GM23338 (cell line): ENCODE measurements around the gene SEMA3C. TPM values are rescaled to one million over a fixed set of nuclear protein-coding genes. Genes with fewer than 3 reads are reported as not detected.

Experiments used
- ATAC-seq: fragments of 200-7000 bp; cut with Tn5 transposase; 3 replicates; pipeline ENCODE4 v1.9.1; 2020
- DNase-seq: peaks from one replicate; pipeline ENCODE4 v3.0.0-alpha.2; 2015; ENCODE audit warnings: low spot score
- H2AFZ ChIP-seq: fragments of 200-600 bp; sonication (generic); 2 replicates; pipeline ENCODE4 v1.8.0; 2016; ENCODE audit warnings: antibody characterized with exemption, mild to moderate bottlenecking, moderate library complexity
- H3F3A ChIP-seq: fragments of 200-600 bp; sonication (generic); replicated peaks from 2 replicates; pipeline ENCODE4 v1.8.0; 2017; ENCODE audit warnings: antibody characterized with exemption, mixed run types, low read depth
- H3K27ac ChIP-seq: fragments of 200-600 bp; sonication (generic); 2 replicates; pipeline ENCODE4 v1.6.1; 2016; ENCODE audit warnings: low read depth
- H3K27me3 ChIP-seq: fragments of 200-600 bp; sonication (generic); 2 replicates; pipeline ENCODE4 v1.8.0; 2016; ENCODE audit warnings: mild to moderate bottlenecking, mixed run types, moderate library complexity; ENCODE audit not compliant: insufficient read depth
- H3K36me3 ChIP-seq: fragments of 200-600 bp; sonication (generic); 2 replicates; pipeline ENCODE4 v1.8.0; 2016; ENCODE audit warnings: mild to moderate bottlenecking; ENCODE audit not compliant: insufficient read depth
- H3K4me1 ChIP-seq: fragments of 200-600 bp; sonication (generic); 2 replicates; pipeline ENCODE4 v1.8.0; 2016; ENCODE audit warnings: mild to moderate bottlenecking, moderate library complexity; ENCODE audit not compliant: insufficient read depth
- H3K4me2 ChIP-seq: fragments of 200-600 bp; sonication (generic); 2 replicates; pipeline ENCODE4 v1.7.1; 2017; ENCODE audit warnings: mixed run types
- H3K4me3 ChIP-seq: fragments of 200-600 bp; sonication (generic); 2 replicates; pipeline ENCODE4 v1.6.1; 2016; ENCODE audit warnings: mixed run types
- H3K79me2 ChIP-seq: fragments of 200-600 bp; sonication (generic); replicated peaks from 2 replicates; pipeline ENCODE4 v1.8.0; 2017; ENCODE audit warnings: mild to moderate bottlenecking; ENCODE audit not compliant: insufficient read depth
- H3K9me2 ChIP-seq: fragments of 200-600 bp; sonication (generic); 2 replicates; pipeline ENCODE4 v1.8.0; 2017; ENCODE audit not compliant: insufficient read depth
- H4K20me1 ChIP-seq: fragments of 200-600 bp; sonication (generic); replicated peaks from 2 replicates; pipeline ENCODE4 v1.8.0; 2017; ENCODE audit warnings: mild to moderate bottlenecking; ENCODE audit not compliant: insufficient read depth
- H3K27ac Mint-ChIP-seq: 2 replicates; pipeline ENCODE4 v1.8.0; 2020; ENCODE audit warnings: inconsistent platforms, mild to moderate bottlenecking, moderate library complexity, mixed read lengths
- H3K27me3 Mint-ChIP-seq: 3 replicates; pipeline ENCODE4 v1.8.0; 2022; ENCODE audit warnings: low read depth, mild to moderate bottlenecking, moderate library complexity, mixed read lengths, inconsistent platforms; ENCODE audit not compliant: insufficient read depth, poor library complexity
- H3K36me3 Mint-ChIP-seq: 3 replicates; pipeline ENCODE4 v1.8.0; 2021; ENCODE audit warnings: low read depth, mild to moderate bottlenecking, inconsistent platforms, moderate library complexity, mixed read lengths
- H3K4me1 Mint-ChIP-seq: 3 replicates; pipeline ENCODE4 v1.8.0; 2020; ENCODE audit warnings: mild to moderate bottlenecking, inconsistent platforms, mixed read lengths
- H3K4me3 Mint-ChIP-seq: 3 replicates; pipeline ENCODE4 v1.8.0; 2021; ENCODE audit warnings: moderate library complexity, mild to moderate bottlenecking, inconsistent platforms, mixed read lengths
- H3K9me3 Mint-ChIP-seq: 3 replicates; pipeline ENCODE4 v1.8.0; 2020; ENCODE audit warnings: moderate library complexity, mild to moderate bottlenecking, inconsistent platforms, mixed read lengths
- CTCF ChIP-seq, 2 experiments: fragments of 200-600 bp in 1 of 2; sonication (generic) in 1 of 2; conservative IDR thresholded peaks; 2 replicates each; pipeline versions ENCODE4 v1.5.1 to v1.6.1; 2016 to 2017; ENCODE audit warnings: antibody characterized with exemption in 2 of 2, low read depth in 2 of 2, mild to moderate bottlenecking in 2 of 2, moderate library complexity in 1 of 2
- ETS1 ChIP-seq: IDR thresholded peaks from 2 replicates; pipeline ENCODE4 v1.6.1; 2016; ENCODE audit warnings: antibody characterized with exemption
- EZH2 ChIP-seq: fragments of 200-600 bp; sonication (generic); IDR thresholded peaks from one replicate; pipeline ENCODE4 v1.8.0; 2017; ENCODE audit warnings: antibody characterized with exemption, mild to moderate bottlenecking, low read depth; ENCODE audit not compliant: unreplicated experiment
- EZH2phosphoT487 ChIP-seq: fragments of 200-600 bp; sonication (generic); IDR thresholded peaks from one replicate; pipeline ENCODE4 v1.8.1; 2018; ENCODE audit warnings: antibody characterized with exemption; ENCODE audit not compliant: unreplicated experiment
- JUNB ChIP-seq: IDR thresholded peaks from one replicate; pipeline ENCODE4 v1.6.1; 2016; ENCODE audit warnings: antibody characterized with exemption; ENCODE audit not compliant: unreplicated experiment
- NANOG ChIP-seq: IDR thresholded peaks from 2 replicates; pipeline ENCODE4 v1.6.1; 2016; ENCODE audit warnings: antibody characterized with exemption, borderline replicate concordance
- POLR2AphosphoS5 ChIP-seq: IDR thresholded peaks from 2 replicates; pipeline ENCODE4 v1.6.1; 2016; ENCODE audit warnings: antibody characterized with exemption, low read depth
- REST ChIP-seq: IDR thresholded peaks from one replicate; pipeline ENCODE4 v1.6.1; 2018; ENCODE audit warnings: antibody characterized with exemption; ENCODE audit not compliant: unreplicated experiment
- STAT1 ChIP-seq: IDR thresholded peaks from one replicate; pipeline ENCODE4 v1.6.1; 2016; ENCODE audit warnings: antibody characterized with exemption; ENCODE audit not compliant: unreplicated experiment
- ZNF462 ChIP-seq: fragments of 250-450 bp; sonication (Bioruptor Pico); IDR thresholded peaks from 2 replicates; pipeline ENCODE4 v1.5.0; 2020; ENCODE audit warnings: mild to moderate bottlenecking, moderate library complexity
- polyA plus RNA-seq: library from polyadenylated mRNA; unstranded; fragments of >200 nt; fragmentation: Nextera tagmentation; extraction: Ambion mirVana; gene quantifications from 2 replicates; pipeline ENCODE4 v1.2.1, GENCODE V29; 2016
- total RNA-seq: library from RNA; depleted of rRNA; stranded (reverse); fragments of >200 nt; shearing (Covaris generic); gene quantifications from 2 replicates; pipeline ENCODE4 v1.2.3, GENCODE V29; 2014

Gene SEMA3C
- total and polyA plus RNA-seq, 2 experiments from 2014 or later: 1.0 to 3.5 TPM

GRCh38 chr7:80840681-80841080 lies 78.2 kb downstream of the SEMA3C start (continued):
- TF ChIP-seq ZNF462 (CRISPR knock-in tag): no peak

GRCh38 chr7:80839855-80840254 lies 79.0 kb downstream of the SEMA3C start:
- H3K4me1 Mint-ChIP-seq: peaks cover 24% of the 10 kb centered on the region
- no peaks in the 10 kb centered on the region for H3K36me3 Mint-ChIP-seq
- H3K4me3 ChIP-seq: no peak overlapping the region
- no peaks in the 10 kb centered on the region for H3K79me2 ChIP-seq
- H3K9me2 ChIP-seq: no peaks in the 10 kb centered on the region
- H3F3A ChIP-seq: no peaks in the 10 kb centered on the region
- H3K4me2 ChIP-seq: no peak overlapping the region
- no peaks in the 10 kb centered on the region for H4K20me1 ChIP-seq
- no peaks in the 10 kb centered on the region for H3K27me3 Mint-ChIP-seq
- no peaks in the 10 kb centered on the region for H3K9me3 Mint-ChIP-seq
- no peaks in the 10 kb centered on the region for H3K27me3 ChIP-seq
- no peak for ATAC-seq
- no peak overlapping the region for H2AFZ ChIP-seq
- no peak overlapping the region for H3K4me3 Mint-ChIP-seq
- H3K4me1 ChIP-seq: peaks cover 19% of the 10 kb centered on the region
- H3K27ac Mint-ChIP-seq: no peak overlapping the region
- H3K36me3 ChIP-seq: no peaks in the 10 kb centered on the region
- no peak for DNase-seq
- no peak overlapping the region for H3K27ac ChIP-seq
- TF ChIP-seq NANOG: no peak
- no peak for TF ChIP-seq ETS1
- TF ChIP-seq JUNB: no peak
- no peak for TF ChIP-seq CTCF (conservative IDR thresholded peaks at IDR 0.05; ENCODE audit: low read depth in 2 of 2)
- TF ChIP-seq REST: no peak
- TF ChIP-seq POLR2AphosphoS5: no peak
- no peak for TF ChIP-seq EZH2phosphoT487
- no peak for TF ChIP-seq EZH2
- TF ChIP-seq STAT1: no peak
